K562 (cell line): Measurements from ENCODE around the gene ATF4. TPM values are rescaled to one million over a fixed set of nuclear protein-coding genes. Genes with fewer than 3 reads are reported as not detected.

Experiments
- ESRRA ChIP-seq: fragments of 450-650 bp; IDR thresholded peaks from 2 replicates; pipeline ENCODE4 v1.6.1; 2014; ENCODE audit warnings: low read depth, mild to moderate bottlenecking, moderate library complexity, borderline replicate concordance
- HNRNPK ChIP-seq: fragments of 200-400 bp; formaldehyde crosslinking; IDR thresholded peaks from one replicate; pipeline ENCODE4 v1.6.1; 2018; ENCODE audit warnings: mild to moderate bottlenecking, low read depth, low read length; ENCODE audit not compliant: poor library complexity, severe bottlenecking
- MYNN ChIP-seq, 2 experiments: sonication (generic); formaldehyde crosslinking in 1 of 2; IDR thresholded peaks; 2 replicates each; pipeline versions ENCODE4 v1.5.0 to v1.6.1; 2016 to 2020; ENCODE audit warnings: antibody characterized with exemption in 1 of 2, missing genetic modification reagents in 1 of 2
- NR3C1 ChIP-seq: sonication (generic); formaldehyde crosslinking; IDR thresholded peaks from 2 replicates; pipeline ENCODE4 v1.8.1; 2022; ENCODE audit warnings: missing genetic modification reagents
- PTTG1 ChIP-seq: fragments of 450-650 bp; IDR thresholded peaks from 2 replicates; pipeline ENCODE4 v1.6.1; 2016; ENCODE audit warnings: low read depth, mild to moderate bottlenecking, missing genetic modification characterization, missing compliant biosample characterization
- SFPQ ChIP-seq: fragments of 200-400 bp; formaldehyde crosslinking; IDR thresholded peaks from 2 replicates; pipeline ENCODE4 v1.6.1; 2017; ENCODE audit warnings: mild to moderate bottlenecking, low read depth, low read length, moderate library complexity
- SRSF3 ChIP-seq: fragments of 200-400 bp; formaldehyde crosslinking; IDR thresholded peaks from 2 replicates; pipeline ENCODE4 v1.6.1; 2016; ENCODE audit warnings: mild to moderate bottlenecking, low read length, moderate library complexity; ENCODE audit not compliant: insufficient read depth
- SUPT5H ChIP-seq: fragments of 450-650 bp; IDR thresholded peaks from 2 replicates; pipeline ENCODE4 v1.6.1; 2016
- ZNF592 ChIP-seq: fragments of 450-650 bp; IDR thresholded peaks from 2 replicates; pipeline ENCODE4 v1.6.1; 2017; ENCODE audit warnings: antibody characterized with exemption, mild to moderate bottlenecking
- polyA plus RNA-seq, 8 experiments: library from polyadenylated mRNA; depleted of rRNA in 4 of 8; stranded (reverse) in 5 of 8; unstranded in 3 of 8; fragments of >200 nt; fragmentation: Nextera tagmentation in 2 of 8; fragmentation: Illumina TruSeq in 1 of 8; extraction: Ambion mirVana in 2 of 8; extraction: Trizol in 1 of 8; gene quantifications; 2 replicates each; pipeline versions ENCODE4 v1.2.1 to v1.2.3, GENCODE V29; 2011 to 2014; ENCODE audit warnings: inconsistent platforms in 1 of 8, missing spikeins in 1 of 8
- total RNA-seq, 7 experiments: library from RNA; depleted of rRNA in 6 of 7; stranded (reverse); fragments of >200 nt in 6 of 7; fragmentation: Illumina TruSeq in 2 of 7; extraction: Trizol in 2 of 7; gene quantifications; 2 replicates each; pipeline versions ENCODE4 v1.2.1 to v1.2.3, GENCODE V29; 2011 to 2021; ENCODE audit warnings: low replicate concordance in 1 of 7
- TF ChIP-seq, protein P1 (sequence below), 2 experiments: fragments of 450-650 bp in 1 of 2; sonication (generic) in 1 of 2; formaldehyde crosslinking in 1 of 2; IDR thresholded peaks; 2 replicates each; pipeline versions ENCODE4 v1.7.1 to v1.9.0; 2016 to 2022; ENCODE audit warnings: inconsistent platforms in 1 of 2, mild to moderate bottlenecking in 1 of 2, missing genetic modification reagents in 1 of 2

The ATF4 gene
- total and polyA plus RNA-seq, 9 of the 15 experiments (the other 6 are each of a cell fraction or from before 2014, with no cell fraction given): 93.1 to 723 (median 355) TPM

GRCh38 chr22:39532215-39533073 is 12.1 kb downstream of the ATF4 start, which contains the start of gene RPS19BP1 (continued):
- TF ChIP-seq, protein P1, sequence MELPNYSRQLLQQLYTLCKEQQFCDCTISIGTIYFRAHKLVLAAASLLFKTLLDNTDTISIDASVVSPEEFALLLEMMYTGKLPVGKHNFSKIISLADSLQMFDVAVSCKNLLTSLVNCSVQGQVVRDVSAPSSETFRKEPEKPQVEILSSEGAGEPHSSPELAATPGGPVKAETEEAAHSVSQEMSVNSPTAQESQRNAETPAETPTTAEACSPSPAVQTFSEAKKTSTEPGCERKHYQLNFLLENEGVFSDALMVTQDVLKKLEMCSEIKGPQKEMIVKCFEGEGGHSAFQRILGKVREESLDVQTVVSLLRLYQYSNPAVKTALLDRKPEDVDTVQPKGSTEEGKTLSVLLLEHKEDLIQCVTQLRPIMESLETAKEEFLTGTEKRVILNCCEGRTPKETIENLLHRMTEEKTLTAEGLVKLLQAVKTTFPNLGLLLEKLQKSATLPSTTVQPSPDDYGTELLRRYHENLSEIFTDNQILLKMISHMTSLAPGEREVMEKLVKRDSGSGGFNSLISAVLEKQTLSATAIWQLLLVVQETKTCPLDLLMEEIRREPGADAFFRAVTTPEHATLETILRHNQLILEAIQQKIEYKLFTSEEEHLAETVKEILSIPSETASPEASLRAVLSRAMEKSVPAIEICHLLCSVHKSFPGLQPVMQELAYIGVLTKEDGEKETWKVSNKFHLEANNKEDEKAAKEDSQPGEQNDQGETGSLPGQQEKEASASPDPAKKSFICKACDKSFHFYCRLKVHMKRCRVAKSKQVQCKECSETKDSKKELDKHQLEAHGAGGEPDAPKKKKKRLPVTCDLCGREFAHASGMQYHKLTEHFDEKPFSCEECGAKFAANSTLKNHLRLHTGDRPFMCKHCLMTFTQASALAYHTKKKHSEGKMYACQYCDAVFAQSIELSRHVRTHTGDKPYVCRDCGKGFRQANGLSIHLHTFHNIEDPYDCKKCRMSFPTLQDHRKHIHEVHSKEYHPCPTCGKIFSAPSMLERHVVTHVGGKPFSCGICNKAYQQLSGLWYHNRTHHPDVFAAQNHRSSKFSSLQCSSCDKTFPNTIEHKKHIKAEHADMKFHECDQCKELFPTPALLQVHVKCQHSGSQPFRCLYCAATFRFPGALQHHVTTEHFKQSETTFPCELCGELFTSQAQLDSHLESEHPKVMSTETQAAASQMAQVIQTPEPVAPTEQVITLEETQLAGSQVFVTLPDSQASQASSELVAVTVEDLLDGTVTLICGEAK (IDR thresholded peaks at IDR 0.05): peak; percentile 97
- TF ChIP-seq, protein P1 (CRISPR knock-in tag; IDR thresholded peaks at IDR 0.05): no peak
- TF ChIP-seq HNRNPK (no peak), ZNF592 (no peak), MYNN (IDR thresholded peaks at IDR 0.05) (no peak), MYNN (CRISPR knock-in tag; IDR thresholded peaks at IDR 0.05) (no peak), NR3C1 (CRISPR knock-in tag) (no peak), SUPT5H (peak; percentile 81), PTTG1 (tag) (no peak), SFPQ (no peak), ESRRA (peak; percentile 60; the same call in 1 of the 2 replicates), SRSF3 (no peak)
